ENCODE results near the gene DOK5. TPM values are rescaled to one million over a fixed set of nuclear protein-coding genes. Genes with fewer than 3 reads are reported as not detected.

The DOK5 gene
- polyA plus RNA-seq, 1 of the 3 experiments (the other 2 are of a cell fraction), result 12.4 TPM

- TF ChIP-seq GATA2 (CRISPR knock-in tag; IDR thresholded peaks at IDR 0.05) (no peak), GABPA (IDR thresholded peaks at IDR 0.05; ENCODE audit: low read depth) (no peak), RAD21 (IDR thresholded peaks at IDR 0.05; ENCODE audit: low read length) (no peak), POLR2AphosphoS5 (IDR thresholded peaks at IDR 0.05; ENCODE audit: low read depth, low read length) (no peak), ELF1 (IDR thresholded peaks at IDR 0.05) (no peak), CTCF (IDR thresholded peaks at IDR 0.05) (no peak), FOSL2 (IDR thresholded peaks at IDR 0.05; ENCODE audit: borderline replicate concordance, low read depth) (no peak), SIN3A (IDR thresholded peaks at IDR 0.05; ENCODE audit: borderline replicate concordance, low read depth, low read length) (no peak), FOXJ3 (CRISPR knock-in tag; IDR thresholded peaks at IDR 0.05) (no peak), EP300 (IDR thresholded peaks at IDR 0.05; ENCODE audit: borderline replicate concordance in 1 of 2, low read depth in 1 of 2, low read length in 1 of 2) (no peak), JUND (IDR thresholded peaks at IDR 0.05) (no peak), TEAD4 (IDR thresholded peaks at IDR 0.05; ENCODE audit: borderline replicate concordance, insufficient read depth) (no peak), MAX (IDR thresholded peaks at IDR 0.05; ENCODE audit: low read depth) (no peak), CHD2 (IDR thresholded peaks at IDR 0.05; ENCODE audit: low read length, partially characterized antibody) (no peak), NRF1 (IDR thresholded peaks at IDR 0.05; ENCODE audit: low read depth, low read length) (no peak), RCOR1 (IDR thresholded peaks at IDR 0.05; ENCODE audit: low read length) (no peak)
- TF ChIP-seq, protein P1, sequence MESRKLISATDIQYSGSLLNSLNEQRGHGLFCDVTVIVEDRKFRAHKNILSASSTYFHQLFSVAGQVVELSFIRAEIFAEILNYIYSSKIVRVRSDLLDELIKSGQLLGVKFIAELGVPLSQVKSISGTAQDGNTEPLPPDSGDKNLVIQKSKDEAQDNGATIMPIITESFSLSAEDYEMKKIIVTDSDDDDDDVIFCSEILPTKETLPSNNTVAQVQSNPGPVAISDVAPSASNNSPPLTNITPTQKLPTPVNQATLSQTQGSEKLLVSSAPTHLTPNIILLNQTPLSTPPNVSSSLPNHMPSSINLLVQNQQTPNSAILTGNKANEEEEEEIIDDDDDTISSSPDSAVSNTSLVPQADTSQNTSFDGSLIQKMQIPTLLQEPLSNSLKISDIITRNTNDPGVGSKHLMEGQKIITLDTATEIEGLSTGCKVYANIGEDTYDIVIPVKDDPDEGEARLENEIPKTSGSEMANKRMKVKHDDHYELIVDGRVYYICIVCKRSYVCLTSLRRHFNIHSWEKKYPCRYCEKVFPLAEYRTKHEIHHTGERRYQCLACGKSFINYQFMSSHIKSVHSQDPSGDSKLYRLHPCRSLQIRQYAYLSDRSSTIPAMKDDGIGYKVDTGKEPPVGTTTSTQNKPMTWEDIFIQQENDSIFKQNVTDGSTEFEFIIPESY (IDR thresholded peaks at IDR 0.05; ENCODE audit: borderline replicate concordance, low read depth), result no peak
- TF ChIP-seq, protein P2, sequence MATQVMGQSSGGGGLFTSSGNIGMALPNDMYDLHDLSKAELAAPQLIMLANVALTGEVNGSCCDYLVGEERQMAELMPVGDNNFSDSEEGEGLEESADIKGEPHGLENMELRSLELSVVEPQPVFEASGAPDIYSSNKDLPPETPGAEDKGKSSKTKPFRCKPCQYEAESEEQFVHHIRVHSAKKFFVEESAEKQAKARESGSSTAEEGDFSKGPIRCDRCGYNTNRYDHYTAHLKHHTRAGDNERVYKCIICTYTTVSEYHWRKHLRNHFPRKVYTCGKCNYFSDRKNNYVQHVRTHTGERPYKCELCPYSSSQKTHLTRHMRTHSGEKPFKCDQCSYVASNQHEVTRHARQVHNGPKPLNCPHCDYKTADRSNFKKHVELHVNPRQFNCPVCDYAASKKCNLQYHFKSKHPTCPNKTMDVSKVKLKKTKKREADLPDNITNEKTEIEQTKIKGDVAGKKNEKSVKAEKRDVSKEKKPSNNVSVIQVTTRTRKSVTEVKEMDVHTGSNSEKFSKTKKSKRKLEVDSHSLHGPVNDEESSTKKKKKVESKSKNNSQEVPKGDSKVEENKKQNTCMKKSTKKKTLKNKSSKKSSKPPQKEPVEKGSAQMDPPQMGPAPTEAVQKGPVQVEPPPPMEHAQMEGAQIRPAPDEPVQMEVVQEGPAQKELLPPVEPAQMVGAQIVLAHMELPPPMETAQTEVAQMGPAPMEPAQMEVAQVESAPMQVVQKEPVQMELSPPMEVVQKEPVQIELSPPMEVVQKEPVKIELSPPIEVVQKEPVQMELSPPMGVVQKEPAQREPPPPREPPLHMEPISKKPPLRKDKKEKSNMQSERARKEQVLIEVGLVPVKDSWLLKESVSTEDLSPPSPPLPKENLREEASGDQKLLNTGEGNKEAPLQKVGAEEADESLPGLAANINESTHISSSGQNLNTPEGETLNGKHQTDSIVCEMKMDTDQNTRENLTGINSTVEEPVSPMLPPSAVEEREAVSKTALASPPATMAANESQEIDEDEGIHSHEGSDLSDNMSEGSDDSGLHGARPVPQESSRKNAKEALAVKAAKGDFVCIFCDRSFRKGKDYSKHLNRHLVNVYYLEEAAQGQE (IDR thresholded peaks at IDR 0.05; ENCODE audit: low read depth, low read length), result no peak
- TF ChIP-seq, protein P3, sequence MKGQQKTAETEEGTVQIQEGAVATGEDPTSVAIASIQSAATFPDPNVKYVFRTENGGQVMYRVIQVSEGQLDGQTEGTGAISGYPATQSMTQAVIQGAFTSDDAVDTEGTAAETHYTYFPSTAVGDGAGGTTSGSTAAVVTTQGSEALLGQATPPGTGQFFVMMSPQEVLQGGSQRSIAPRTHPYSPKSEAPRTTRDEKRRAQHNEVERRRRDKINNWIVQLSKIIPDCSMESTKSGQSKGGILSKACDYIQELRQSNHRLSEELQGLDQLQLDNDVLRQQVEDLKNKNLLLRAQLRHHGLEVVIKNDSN (IDR thresholded peaks at IDR 0.05; ENCODE audit: borderline replicate concordance, low read depth), result no peak
- Histone ChIP-seq H3K4me1 (ENCODE audit: control insufficient read depth in 1 of 2, insufficient read depth in 2 of 2, low read depth in 1 of 2, low read length in 1 of 2) (no peaks in the 10 kb centered on the region), H3K9me3 (no peaks in the 10 kb centered on the region), H4K20me1 (ENCODE audit: insufficient read depth) (no peaks in the 10 kb centered on the region), H3K79me2 (ENCODE audit: insufficient read depth) (no peaks in the 10 kb centered on the region), H3K9ac (no peak overlapping the region), H3K9me2 (no peaks in the 10 kb centered on the region), H3K4me3 (ENCODE audit: low read depth in 2 of 2, low read length in 1 of 2) (no peak overlapping the region), H3K27me3 (ENCODE audit: insufficient read depth) (no peaks in the 10 kb centered on the region; the same call in 1 of the 2 replicates), H3K4me2 (0 out of 2 replicates have a peak overlapping the region, but pooled peaks have one; percentile 3), H3F3A (replicated peaks; ENCODE audit: insufficient read depth) (no peaks in the 10 kb centered on the region), H3K36me3 (replicated peaks in 1 of 2; ENCODE audit: control insufficient read depth in 1 of 2, insufficient read depth in 2 of 2, low read length in 1 of 2) (no peaks in the 10 kb centered on the region), H2AFZ (ENCODE audit: low read depth) (peak overlapping the region; percentile 39; the same call in 1 of the 2 replicates), H3K27ac (ENCODE audit: low read depth in 2 of 2, low read length in 1 of 2) (no peak overlapping the region)
- no peak for DNase-seq
- ChIA-PET CTCF (no interaction called here), POLR2A (no interaction called here)
- WGBS (ENCODE audit: low lambda C conversion rate), result 17% methylated on average over 10 of the region's 10 CpGs
Measured at GRCh38 chr20:54431156-54431944, 44.0 kb upstream of the DOK5 start.
